IMR-90 (cell line): ENCODE measurements around the gene PRPF40B. TPM values are rescaled to one million over a fixed set of nuclear protein-coding genes. Genes with fewer than 3 reads are reported as not detected.

Source experiments
- ATAC-seq: fragments of 200-7000 bp; cut with Tn5 transposase; 2 replicates; pipeline ENCODE4 v1.9.1; 2020; ENCODE audit warnings: low read depth, mild to moderate bottlenecking, moderate library complexity
- BruUV-seq: library from RNA; stranded (reverse); fragments of 400-500 nt; replicated peaks from 2 replicates; lab custom pipeline; 2021; lab: Mats Ljungman, UMichigan
- CTCF ChIA-PET: fragments of 300-600 bp; formaldehyde crosslinking; extraction: SDS; loops from one replicate; lab custom pipeline; 2021; ENCODE audit warnings: antibody characterized with exemption; lab: Yijun Ruan, JAX
- POLR2A ChIA-PET: fragments of 300-600 bp; sonication (Branson Sonifier 250); formaldehyde crosslinking; loops from one replicate; lab custom pipeline; 2022; ENCODE audit warnings: antibody characterized with exemption; ENCODE audit not compliant: unreplicated experiment; lab: Charles Lee
- DNase-seq: peaks from one replicate; pipeline ENCODE4 v3.0.0; 2013
- H2AFZ ChIP-seq: replicated peaks from 2 replicates; pipeline ENCODE3; 2013; ENCODE audit warnings: low read length, mild to moderate bottlenecking; ENCODE audit not compliant: poor library complexity
- H2AK5ac ChIP-seq: 2 replicates; pipeline ENCODE4 v1.6.1; 2013; ENCODE audit warnings: low read depth, low read length, inconsistent platforms
- H2AK9ac ChIP-seq: replicated peaks from 2 replicates; pipeline ENCODE3; 2013; ENCODE audit warnings: mild to moderate bottlenecking, low read depth, low read length, moderate library complexity; ENCODE audit not compliant: poor library complexity
- H2BK120ac ChIP-seq: 2 replicates; pipeline ENCODE4 v1.6.1; 2013; ENCODE audit warnings: low read depth, low read length, inconsistent platforms
- H2BK15ac ChIP-seq: 3 replicates; pipeline ENCODE4 v1.6.1; 2013; ENCODE audit warnings: low read depth, low read length, inconsistent platforms
- H2BK20ac ChIP-seq: 2 replicates; pipeline ENCODE4 v1.6.1; 2013; ENCODE audit warnings: low read depth, mild to moderate bottlenecking, inconsistent platforms, low read length, moderate library complexity
- H2BK5ac ChIP-seq: 2 replicates; pipeline ENCODE4 v1.6.1; 2013; ENCODE audit warnings: mild to moderate bottlenecking, low read depth, low read length, inconsistent platforms; ENCODE audit not compliant: poor library complexity, severe bottlenecking
- H3K14ac ChIP-seq: replicated peaks from 2 replicates; pipeline ENCODE4 v1.6.1; 2013; ENCODE audit warnings: low read depth, low read length, inconsistent platforms
- H3K18ac ChIP-seq: 2 replicates; pipeline ENCODE4 v1.6.1; 2013; ENCODE audit warnings: low read depth, low read length, control low read depth
- H3K23ac ChIP-seq: 2 replicates; pipeline ENCODE4 v1.6.1; 2013; ENCODE audit warnings: low read depth, low read length, inconsistent platforms
- H3K27ac ChIP-seq: 2 replicates; pipeline ENCODE4 v1.5.1; 2013; ENCODE audit warnings: mild to moderate bottlenecking, control low read depth, low read length; ENCODE audit not compliant: insufficient read depth
- H3K27me3 ChIP-seq: 2 replicates; pipeline ENCODE4 v1.6.1; 2013; ENCODE audit warnings: low read length; ENCODE audit not compliant: control insufficient read depth, insufficient read depth
- H3K36me3 ChIP-seq: 2 replicates; pipeline ENCODE4 v1.6.1; 2013; ENCODE audit warnings: low read length, mixed read lengths; ENCODE audit not compliant: control insufficient read depth, insufficient read depth
- H3K4ac ChIP-seq: 2 replicates; pipeline ENCODE4 v1.6.1; 2013; ENCODE audit warnings: low read depth, low read length, inconsistent platforms
- H3K4me1 ChIP-seq: 2 replicates; pipeline ENCODE4 v1.6.1; 2013; ENCODE audit warnings: low read length, mixed read lengths; ENCODE audit not compliant: control insufficient read depth, insufficient read depth
- H3K4me2 ChIP-seq: 2 replicates; pipeline ENCODE4 v1.6.1; 2013; ENCODE audit warnings: low read depth, mild to moderate bottlenecking, control low read depth, low read length, moderate library complexity
- H3K4me3 ChIP-seq: 2 replicates; pipeline ENCODE4 v1.5.1; 2013; ENCODE audit warnings: low read depth, mild to moderate bottlenecking, control low read depth, low read length, moderate library complexity; ENCODE audit not compliant: insufficient read depth
- H3K56ac ChIP-seq: 2 replicates; pipeline ENCODE4 v1.6.1; 2013; ENCODE audit warnings: low read length, inconsistent platforms; ENCODE audit not compliant: insufficient read depth; ENCODE audit errors: extremely low read depth
- H3K79me1 ChIP-seq, 2 experiments: 2 replicates each; pipeline ENCODE4 v1.6.1; 2013; ENCODE audit warnings: low read length in 2 of 2, inconsistent platforms in 1 of 2, low read depth in 1 of 2
- H3K9ac ChIP-seq: 2 replicates; pipeline ENCODE4 v1.6.1; 2013; ENCODE audit warnings: low read depth, low read length, control low read depth
- H3K9me1 ChIP-seq: 2 replicates; pipeline ENCODE4 v1.6.1; 2013; ENCODE audit warnings: low read length, inconsistent platforms; ENCODE audit not compliant: insufficient read depth
- H3K9me3 ChIP-seq: 2 replicates; pipeline ENCODE4 v1.6.1; 2013; ENCODE audit warnings: low read length; ENCODE audit not compliant: control insufficient read depth, insufficient read depth
- H4K20me1 ChIP-seq: 2 replicates; pipeline ENCODE4 v1.6.1; 2013; ENCODE audit warnings: low read length, inconsistent platforms; ENCODE audit not compliant: insufficient read depth
- H4K5ac ChIP-seq: 2 replicates; pipeline ENCODE4 v1.6.1; 2013; ENCODE audit warnings: mild to moderate bottlenecking, low read depth, low read length, control low read depth
- H4K8ac ChIP-seq, 2 experiments: 2 replicates each; pipeline ENCODE4 v1.6.1; 2013; ENCODE audit warnings: low read depth in 2 of 2, low read length in 2 of 2, control low read depth in 1 of 2, inconsistent platforms in 1 of 2
- H4K91ac ChIP-seq: 2 replicates; pipeline ENCODE4 v1.6.1; 2013; ENCODE audit warnings: low read depth, low read length, inconsistent platforms; ENCODE audit not compliant: insufficient read depth
- CEBPB ChIP-seq: IDR thresholded peaks from 2 replicates; pipeline ENCODE4 v1.6.1; 2012; ENCODE audit warnings: low read depth, low read length, improper control_type of control experiment
- MAFK ChIP-seq: IDR thresholded peaks from 2 replicates; pipeline ENCODE4 v1.6.1; 2012; ENCODE audit warnings: low read depth, low read length, improper control_type of control experiment
- POLR2A ChIP-seq: IDR thresholded peaks from 2 replicates; pipeline ENCODE4 v1.6.1; 2012; ENCODE audit warnings: mild to moderate bottlenecking, low read depth, low read length
- RAD21 ChIP-seq: IDR thresholded peaks from 2 replicates; pipeline ENCODE4 v1.6.1; 2012; ENCODE audit warnings: low read length, improper control_type of control experiment
- WGBS, 2 experiments: methylation state at CpG; one replicate each; pipeline versions ENCODE4 v1.1.5 to v1.1.7; 2013; ENCODE audit warnings: missing lambda C conversion rate in 2 of 2; ENCODE audit not compliant: insufficient read length in 1 of 2; ENCODE audit errors: extremely low coverage in 2 of 2; 5-methylcytosine and 5-hydroxymethylcytosine counted together
- dilution Hi-C: fragments of 300-500 bp; cut with HindIII; formaldehyde crosslinking; loops from one replicate; pipeline ENCODE4 v1.14.3; 2018; ENCODE audit warnings: low sequenced_read_pairs; ENCODE audit not compliant: unreplicated experiment
- in situ Hi-C: fragments of 300-500 bp; cut with MboI; formaldehyde crosslinking; loops from 3 replicates; pipeline ENCODE4 v1.14.3; 2019; ENCODE audit warnings: low sequenced_read_pairs, inconsistent platforms, mixed read lengths
- intact Hi-C: fragments of 100-400 bp; cut with micrococcal nuclease; formaldehyde crosslinking; loops from 2 replicates; pipeline ENCODE4 v1.10.0; 2022
- polyA plus RNA-seq, 3 experiments: library from polyadenylated mRNA; depleted of rRNA; stranded (reverse); fragments of >200 nt; gene quantifications; 2 replicates each; pipeline ENCODE4 v1.2.3, GENCODE V29; 2012; ENCODE audit warnings: low replicate concordance in 1 of 3
- total RNA-seq: library from RNA; depleted of rRNA; stranded (reverse); fragments of >200 nt; gene quantifications from 2 replicates; pipeline ENCODE4 v1.2.3, GENCODE V29; 2012
- TF ChIP-seq, protein P1 (sequence below): fragments of 150-350 bp; IDR thresholded peaks from 2 replicates; pipeline ENCODE4 v1.6.1; 2017; ENCODE audit warnings: mild to moderate bottlenecking, antibody characterized with exemption, low read length, low read depth

The PRPF40B gene
- total and polyA plus RNA-seq, 2 of the 4 experiments (the other 2 are of a cell fraction) = 5.0 to 11.8 TPM

DNA sequence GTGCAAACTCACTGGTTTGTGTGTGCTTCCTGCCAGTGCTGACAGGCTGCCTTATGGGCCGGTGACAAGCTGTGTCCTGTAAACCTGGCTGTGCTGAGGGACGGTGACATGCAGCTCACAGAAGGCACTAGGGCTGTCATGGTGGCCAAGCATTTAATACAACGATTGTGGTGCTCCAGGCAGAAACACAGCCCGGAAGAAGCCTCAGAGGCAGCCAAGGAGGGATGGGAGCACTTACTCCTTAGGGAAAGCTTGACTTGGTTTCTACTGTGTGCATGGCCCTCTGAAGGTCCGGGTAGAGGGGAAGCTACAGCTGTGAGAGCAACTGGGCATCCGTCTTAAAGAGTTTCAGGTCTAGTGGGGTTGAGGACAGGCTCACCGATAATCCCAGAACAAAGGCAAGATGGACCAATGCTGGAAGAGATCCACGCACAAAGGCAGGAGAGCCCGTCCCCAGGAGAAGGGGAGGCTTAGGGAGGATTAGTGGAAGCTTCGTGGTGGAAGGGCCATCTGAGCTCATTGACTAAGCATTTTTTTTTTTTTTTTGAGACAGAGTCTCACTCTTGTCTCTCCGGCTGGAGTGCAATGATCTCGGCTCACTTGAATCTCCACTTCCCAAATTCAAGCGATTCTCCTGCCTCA lies 44.8 kb upstream of the PRPF40B start:
- no peak overlapping the region for H2AFZ ChIP-seq
- H2BK120ac ChIP-seq = no peak overlapping the region
- H3K4me3 ChIP-seq = no peak overlapping the region
- no peak overlapping the region for H2BK5ac ChIP-seq
- no peak overlapping the region for H2AK5ac ChIP-seq
- no peak overlapping the region for H2BK20ac ChIP-seq
- ChIA-PET POLR2A (no interaction called here), CTCF (interaction anchor here (1.0 to 5.4 kb wide), 2 partner anchors 220 to 247 kb away, joined by 3 to 36 read pairs; no protein-coding TSS in a partner anchor)
- peaks cover 2% of the 10 kb centered on the region; the same call in 1 of the 2 replicates for H3K4me1 ChIP-seq
- H3K9ac ChIP-seq = no peak overlapping the region
- no peak overlapping the region for H4K91ac ChIP-seq
- peaks cover 0 to 12% of the 10 kb centered on the region in 2 experiments; a peak in 3 of 4 replicates for H3K79me1 ChIP-seq
- no TSS peak for BruUV-seq
- H4K8ac ChIP-seq = no peak overlapping the region
- H2BK15ac ChIP-seq = no peak overlapping the region
- 90% methylated on average over 4 of the region's 13 CpGs; no CpG with 5 or more reads in 1 of the 2 experiments for WGBS, 2 experiments
- TF ChIP-seq, protein P1, sequence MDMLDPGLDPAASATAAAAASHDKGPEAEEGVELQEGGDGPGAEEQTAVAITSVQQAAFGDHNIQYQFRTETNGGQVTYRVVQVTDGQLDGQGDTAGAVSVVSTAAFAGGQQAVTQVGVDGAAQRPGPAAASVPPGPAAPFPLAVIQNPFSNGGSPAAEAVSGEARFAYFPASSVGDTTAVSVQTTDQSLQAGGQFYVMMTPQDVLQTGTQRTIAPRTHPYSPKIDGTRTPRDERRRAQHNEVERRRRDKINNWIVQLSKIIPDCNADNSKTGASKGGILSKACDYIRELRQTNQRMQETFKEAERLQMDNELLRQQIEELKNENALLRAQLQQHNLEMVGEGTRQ = no peak
- TF ChIP-seq RAD21 (no peak), POLR2A (no peak), MAFK (no peak), CEBPB (no peak)
- no peak overlapping the region for H3K4me2 ChIP-seq
- H2AK9ac ChIP-seq = no peak overlapping the region
- no peak overlapping the region for H3K18ac ChIP-seq
- DNase-seq (no peak), ATAC-seq (no peak)
- no peaks in the 10 kb centered on the region for H3K9me3 ChIP-seq
- H3K56ac ChIP-seq = no peak overlapping the region
- in situ Hi-C loops (no loop called here), intact Hi-C loops (no loop called here), dilution Hi-C loops (no loop called here)
- H4K20me1 ChIP-seq = peaks cover 9% of the 10 kb centered on the region
- H3K36me3 ChIP-seq = peaks cover under 1% of the 10 kb centered on the region
- H3K23ac ChIP-seq = no peak overlapping the region
- H3K14ac ChIP-seq = no peak overlapping the region
- H3K9me1 ChIP-seq = no peaks in the 10 kb centered on the region
- H3K27ac ChIP-seq = no peak overlapping the region
- H3K4ac ChIP-seq = no peak overlapping the region
- no peaks in the 10 kb centered on the region for H3K27me3 ChIP-seq
- no peak overlapping the region for H4K5ac ChIP-seq
